ENCODE results near the gene LRRFIP1. TPM values are rescaled to one million over a fixed set of nuclear protein-coding genes. Genes with fewer than 3 reads are reported as not detected.
A peak's percentile ranks its signal among the peaks of the same experiment; 100 is the strongest.

LRRFIP1 gene
- total RNA-seq, 2 donors from 2014 or later: 66.1 to 73.1 TPM

GRCh38 chr2:237743024-237743423 lies 115.6 kb downstream of the LRRFIP1 start:
- peaks cover 6% of the 10 kb centered on the region for H3K4me1 ChIP-seq (replicated peaks)
- no peak for DNase-seq (ENCODE audit: low spot score)
- no peak overlapping the region for H3K27ac ChIP-seq

DNA sequence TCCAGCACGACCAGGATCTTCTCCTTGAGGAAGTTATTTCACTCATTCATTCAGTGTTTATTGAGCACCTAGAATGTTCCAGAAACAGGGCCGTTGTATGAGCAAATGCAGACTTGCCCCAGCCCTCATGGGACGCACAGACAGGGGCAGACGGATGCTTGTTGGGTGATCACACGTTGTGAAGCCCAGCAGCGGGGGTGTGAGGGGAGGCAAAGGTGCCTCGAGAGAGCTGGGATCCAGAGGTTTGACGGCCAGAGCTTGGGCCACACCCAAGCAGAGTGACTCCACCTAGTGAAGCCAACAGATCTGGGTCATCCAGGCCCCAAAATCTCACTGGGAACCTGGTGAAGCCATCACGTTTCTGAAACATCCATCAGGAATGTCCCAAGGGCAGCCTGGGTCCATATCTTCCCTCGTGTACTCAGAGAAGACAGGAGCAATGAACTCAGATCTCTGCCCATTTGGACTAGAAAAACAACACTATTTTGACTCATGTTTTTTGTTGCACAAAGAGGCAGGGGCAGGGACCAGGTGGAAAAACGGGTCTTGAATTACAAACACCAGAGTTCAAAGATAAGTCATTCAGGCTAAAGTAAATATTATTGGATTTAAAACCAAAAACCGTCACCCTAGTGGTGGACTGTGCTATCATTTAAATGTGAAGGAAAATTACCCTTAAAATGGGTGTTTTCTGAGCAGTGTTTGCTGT lies 116.3 kb downstream of the LRRFIP1 start:
- no peak for DNase-seq (ENCODE audit: low spot score)
- TF ChIP-seq POLR2A (IDR thresholded peaks at IDR 0.05) (no peak), CTCF (IDR thresholded peaks at IDR 0.05) (peak in 2 of 4 experiments; percentile 34 to 36), POLR2AphosphoS5 (IDR thresholded peaks at IDR 0.05) (no peak)
- intact Hi-C loops (cut with DNase I): loop anchor here (2.0 to 5.0 kb wide), 3 partner anchors 69 to 157 kb away; no protein-coding TSS in a partner anchor
- WGBS: 54% methylated on average over 12 of the region's 12 CpGs
- peak overlapping the region; percentile 2 to 35 for H3K27ac ChIP-seq
- H3K9me3 ChIP-seq: no peaks in the 10 kb centered on the region
- H3K4me3 ChIP-seq: no peak overlapping the region
- peaks cover 6% of the 10 kb centered on the region for H3K4me1 ChIP-seq (replicated peaks)
- no peaks in the 10 kb centered on the region for H3K36me3 ChIP-seq
- H3K27me3 ChIP-seq (replicated peaks; ENCODE audit: insufficient read depth): no peaks in the 10 kb centered on the region

More at GRCh38 chr2:237743024-237743423, 115.6 kb downstream of the LRRFIP1 start:
- intact Hi-C loops (cut with DNase I): loop anchor here (5.0 kb wide), 1 partner anchor 141 kb away; no protein-coding TSS in a partner anchor
- 90% methylated on average over 6 of the region's 6 CpGs for WGBS
- Histone ChIP-seq H3K4me3 (no peak overlapping the region), H3K36me3 (no peaks in the 10 kb centered on the region), H3K27me3 (replicated peaks; ENCODE audit: insufficient read depth) (no peaks in the 10 kb centered on the region), H3K9me3 (no peaks in the 10 kb centered on the region)
- TF ChIP-seq POLR2A (IDR thresholded peaks at IDR 0.05) (no peak), CTCF (IDR thresholded peaks at IDR 0.05) (no peak), POLR2AphosphoS5 (IDR thresholded peaks at IDR 0.05) (no peak)

- no peak for DNase-seq (ENCODE audit: low spot score)
- H3K9me3 ChIP-seq: no peaks in the 10 kb centered on the region
Observed at GRCh38 chr2:237744270-237744612, 116.9 kb downstream of the LRRFIP1 start.

DNA sequence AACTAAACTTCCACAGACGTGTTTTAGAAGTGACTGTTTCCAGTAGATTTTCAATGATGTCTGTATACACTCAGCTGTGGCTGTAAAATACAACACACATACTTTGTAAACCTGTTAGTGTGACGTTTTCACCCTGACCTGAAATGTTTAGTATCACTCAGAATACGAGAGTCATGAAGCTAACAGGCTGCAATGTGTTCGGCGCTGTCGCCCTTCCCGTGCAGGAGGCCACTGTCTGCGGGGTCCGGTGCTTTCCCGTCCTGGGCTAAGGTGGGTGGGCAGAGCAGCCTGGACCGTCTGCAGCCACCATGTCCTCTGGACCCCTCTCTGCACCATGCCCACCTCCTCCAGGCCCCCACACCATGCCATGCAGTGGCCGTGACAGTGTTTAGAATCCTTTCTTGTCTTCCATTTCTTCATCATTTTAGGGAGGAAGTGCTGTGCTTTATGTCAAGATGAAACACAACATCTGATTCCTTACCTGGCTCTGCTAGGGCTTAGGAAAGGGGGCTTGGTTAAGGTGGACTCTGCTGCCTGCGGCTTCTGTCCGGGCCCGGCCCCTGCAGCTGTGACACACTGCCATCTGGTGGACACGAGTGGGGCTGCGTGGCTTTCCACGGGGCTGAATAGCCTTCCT lies 117.3 kb downstream of the LRRFIP1 start:
- TF ChIP-seq POLR2AphosphoS5 (IDR thresholded peaks at IDR 0.05) (peak; percentile 58), POLR2A (IDR thresholded peaks at IDR 0.05) (no peak), CTCF (IDR thresholded peaks at IDR 0.05) (peak; percentile 97 to 100 (median 98))
- Histone ChIP-seq H3K4me3 (no peak overlapping the region), H3K36me3 (peaks cover 0 to 9% of the 10 kb centered on the region in 2 donors), H3K4me1 (replicated peaks) (peaks cover 6% of the 10 kb centered on the region), H3K27me3 (replicated peaks; ENCODE audit: insufficient read depth) (no peaks in the 10 kb centered on the region), H3K27ac (peak overlapping the region; percentile 2 to 35), H3K9me3 (no peaks in the 10 kb centered on the region)
- intact Hi-C loops (cut with DNase I): loop anchor here (2.0 to 5.0 kb wide), 4 partner anchors 70 to 232 kb away; no protein-coding TSS in a partner anchor
- WGBS: 36% methylated on average over 18 of the region's 18 CpGs
- peak; percentile 67 for DNase-seq (ENCODE audit: low spot score)

More at GRCh38 chr2:237744270-237744612, 116.9 kb downstream of the LRRFIP1 start:
- Histone ChIP-seq H3K27me3 (replicated peaks; ENCODE audit: insufficient read depth) (no peaks in the 10 kb centered on the region), H3K36me3 (peaks cover 0 to 4% of the 10 kb centered on the region in 2 donors), H3K4me3 (no peak overlapping the region), H3K27ac (peak overlapping the region; percentile 2 to 35), H3K4me1 (replicated peaks) (peaks cover 6% of the 10 kb centered on the region)
- WGBS: 75% methylated on average over 6 of the region's 6 CpGs
- intact Hi-C loops (cut with DNase I): loop anchor here (2.0 to 5.0 kb wide), 3 partner anchors 69 to 157 kb away; no protein-coding TSS in a partner anchor
- TF ChIP-seq POLR2AphosphoS5 (IDR thresholded peaks at IDR 0.05) (no peak), POLR2A (IDR thresholded peaks at IDR 0.05) (no peak), CTCF (IDR thresholded peaks at IDR 0.05) (no peak)

Measured in prostate gland (tissue), 2 donors.